ENCODE data around the gene ZSWIM1. TPM values are rescaled to one million over a fixed set of nuclear protein-coding genes. Genes with fewer than 3 reads are reported as not detected.

ZSWIM1 gene
- total RNA-seq, 1 donor from 2014 or later: 16.2 TPM

GRCh38 chr20:45888681-45889080 is 7.7 kb downstream of the ZSWIM1 start:
- no peak for DNase-seq (ENCODE audit: low read depth)
- Histone ChIP-seq H3K27me3 (ENCODE audit: control insufficient read depth, insufficient read depth, low read length) (no peaks in the 10 kb centered on the region), H3K36me3 (ENCODE audit: control insufficient read depth, insufficient read depth, low read length) (peaks cover 1% of the 10 kb centered on the region), H3K4me3 (ENCODE audit: low read depth, low read length) (no peak overlapping the region)
- TF ChIP-seq CTCF (IDR thresholded peaks at IDR 0.05; ENCODE audit: insufficient read depth, low read length, poor library complexity, severe bottlenecking): no peak

GRCh38 chr20:45890077-45890984 is 9.3 kb downstream of the ZSWIM1 start:
- peak; percentile 81 for TF ChIP-seq CTCF (IDR thresholded peaks at IDR 0.05; ENCODE audit: insufficient read depth, low read length, poor library complexity, severe bottlenecking)
- DNase-seq (ENCODE audit: low read depth): no peak
- H3K27me3 ChIP-seq (ENCODE audit: control insufficient read depth, insufficient read depth, low read length): no peaks in the 10 kb centered on the region

GRCh38 chr20:45890985-45891983 is 10.3 kb downstream of the ZSWIM1 start, which contains the start of the genes CTSA and NEURL2:
Gene CTSA, plus strand, starts transcription at chr20:45891335. Its CDS starts 234 bp downstream, at chr20:45891569.
Gene NEURL2, minus strand, starts transcription at chr20:45891208. Its CDS starts 217 bp downstream, at chr20:45890991.
- Histone ChIP-seq H3K36me3 (ENCODE audit: control insufficient read depth, insufficient read depth, low read length) (peaks cover 1% of the 10 kb centered on the region), H3K27me3 (ENCODE audit: control insufficient read depth, insufficient read depth, low read length) (no peaks in the 10 kb centered on the region), H3K4me3 (ENCODE audit: low read depth, low read length) (peak within 1 kb of the TSS; percentile 73)
- TF ChIP-seq CTCF (IDR thresholded peaks at IDR 0.05; ENCODE audit: insufficient read depth, low read length, poor library complexity, severe bottlenecking): no peak
- DNase-seq (ENCODE audit: low read depth): no peak

More at GRCh38 chr20:45890077-45890984, 9.3 kb downstream of the ZSWIM1 start:
- peaks cover 1% of the 10 kb centered on the region for H3K36me3 ChIP-seq (ENCODE audit: control insufficient read depth, insufficient read depth, low read length)
- H3K4me3 ChIP-seq (ENCODE audit: low read depth, low read length): peak overlapping the region; percentile 73

GRCh38 chr20:45892049-45892825 is 11.2 kb downstream of the ZSWIM1 start:
- Histone ChIP-seq H3K4me3 (ENCODE audit: low read depth, low read length) (peak overlapping the region; percentile 73), H3K36me3 (ENCODE audit: control insufficient read depth, insufficient read depth, low read length) (peaks cover 3% of the 10 kb centered on the region), H3K27me3 (ENCODE audit: control insufficient read depth, insufficient read depth, low read length) (no peaks in the 10 kb centered on the region)
- peak; percentile 26 for TF ChIP-seq CTCF (IDR thresholded peaks at IDR 0.05; ENCODE audit: insufficient read depth, low read length, poor library complexity, severe bottlenecking)
- DNase-seq (ENCODE audit: low read depth): no peak

- Histone ChIP-seq H3K4me3 (ENCODE audit: low read depth, low read length) (no peak overlapping the region), H3K27me3 (ENCODE audit: control insufficient read depth, insufficient read depth, low read length) (no peaks in the 10 kb centered on the region), H3K36me3 (ENCODE audit: control insufficient read depth, insufficient read depth, low read length) (peaks cover 3% of the 10 kb centered on the region)
- no peak for TF ChIP-seq CTCF (IDR thresholded peaks at IDR 0.05; ENCODE audit: insufficient read depth, low read length, poor library complexity, severe bottlenecking)
- no peak for DNase-seq (ENCODE audit: low read depth)
Observed at GRCh38 chr20:45892828-45893500, 11.9 kb downstream of the ZSWIM1 start.
